CD4-positive, CD25-positive, alpha-beta regulatory T cell (primary cell): ENCODE results near the gene SLC39A7. TPM values are rescaled to one million over a fixed set of nuclear protein-coding genes. Genes with fewer than 3 reads are reported as not detected.

Experiments
- ATAC-seq, 2 donors: fragments of 150-1000 bp; cut with Tn5 transposase; one replicate each; pipeline ENCODE4 v1.10.0; 2021; ENCODE audit warnings: low read depth in 2 of 2, moderate number of reproducible peaks in 2 of 2, moderate library complexity in 1 of 2
- DNase-seq, 3 donors: peaks; one replicate each; pipeline versions ENCODE4 v3.0.0 to v3.0.0-alpha.2; 2012 to 2022; ENCODE audit warnings: mixed read lengths in 1 of 3
- H3K27ac ChIP-seq: one replicate; pipeline ENCODE4 v1.7.0; 2013; ENCODE audit warnings: mild to moderate bottlenecking, low read length; ENCODE audit not compliant: insufficient read depth, poor library complexity, severe bottlenecking
- H3K27me3 ChIP-seq: one replicate; pipeline ENCODE4 v1.7.0; 2013; ENCODE audit warnings: low read length; ENCODE audit not compliant: control insufficient read depth, insufficient read depth
- H3K36me3 ChIP-seq: one replicate; pipeline ENCODE4 v1.7.0; 2013; ENCODE audit warnings: mild to moderate bottlenecking, low read length, moderate library complexity; ENCODE audit not compliant: control insufficient read depth, insufficient read depth
- H3K4me1 ChIP-seq: 2 replicates; pipeline ENCODE4 v1.7.0; 2013; ENCODE audit warnings: mild to moderate bottlenecking, low read length; ENCODE audit not compliant: insufficient read depth, control insufficient read depth, poor library complexity, severe bottlenecking
- H3K4me3 ChIP-seq: one replicate; pipeline ENCODE4 v1.7.0; 2013; ENCODE audit warnings: low read depth, mild to moderate bottlenecking, low read length, moderate library complexity
- H3K9me3 ChIP-seq, 2 experiments: 1 replicate in 1 of 2; 2 replicates in 1 of 2; pipeline ENCODE4 v1.7.0; 2013; ENCODE audit warnings: low read length in 2 of 2, mild to moderate bottlenecking in 1 of 2, moderate library complexity in 1 of 2; ENCODE audit not compliant: control insufficient read depth in 2 of 2
- H3K27ac Mint-ChIP-seq, 3 donors: one replicate each; pipeline ENCODE4 v1.8.0; 2020 to 2022; ENCODE audit warnings: mild to moderate bottlenecking in 3 of 3, mixed read lengths in 3 of 3, moderate library complexity in 2 of 3
- H3K27me3 Mint-ChIP-seq: one replicate; pipeline ENCODE4 v1.8.0; 2022; ENCODE audit warnings: mild to moderate bottlenecking, mixed read lengths
- H3K36me3 Mint-ChIP-seq: one replicate; pipeline ENCODE4 v1.8.0; 2020; ENCODE audit warnings: mixed read lengths
- H3K4me1 Mint-ChIP-seq, 4 donors: one replicate each; pipeline ENCODE4 v1.8.0; 2020 to 2022; ENCODE audit warnings: mixed read lengths in 4 of 4, mild to moderate bottlenecking in 1 of 4
- H3K4me3 Mint-ChIP-seq, 4 donors: one replicate each; pipeline ENCODE4 v1.8.0; 2020 to 2022; ENCODE audit warnings: mild to moderate bottlenecking in 4 of 4, mixed read lengths in 4 of 4, moderate library complexity in 3 of 4
- H3K9me3 Mint-ChIP-seq, 7 donors: one replicate each; pipeline ENCODE4 v1.8.0; 2020 to 2022; ENCODE audit warnings: mixed read lengths in 7 of 7, mild to moderate bottlenecking in 3 of 7, moderate library complexity in 2 of 7
- polyA plus RNA-seq, 4 donors: library from polyadenylated mRNA; unstranded; fragments of 300-500 nt; fragmentation: Illumina TruSeq; gene quantifications; one replicate each; pipeline ENCODE4 v1.2.3, GENCODE V29; 2021
- total RNA-seq: library from RNA; stranded (reverse); gene quantifications from one replicate; pipeline ENCODE4 v1.2.3, GENCODE V29; 2022

Gene SLC39A7
- total and polyA plus RNA-seq, 5 donors from 2014 or later: 11.4 to 27.3 (median 24.1) TPM

- DNase-seq (peak in 1 of 3 donors; percentile 37), ATAC-seq (no peak)
- H3K27me3 Mint-ChIP-seq: peaks cover under 1% of the 10 kb centered on the region
- H3K4me3 Mint-ChIP-seq: peak overlapping the region; percentile 92 to 100 (median 96)
- H3K4me3 ChIP-seq: peak overlapping the region; percentile 44
- H3K4me1 Mint-ChIP-seq: peaks cover 18 to 78% (median 51%) of the 10 kb centered on the region in 4 donors
- peak overlapping the region; percentile 87 to 91 (median 89) for H3K27ac Mint-ChIP-seq
- peak overlapping the region; percentile 69 for H3K27ac ChIP-seq
- peaks cover 28% of the 10 kb centered on the region for H3K36me3 ChIP-seq
- no peaks in the 10 kb centered on the region for H3K27me3 ChIP-seq
- peaks cover 54% of the 10 kb centered on the region for H3K4me1 ChIP-seq
- H3K9me3 ChIP-seq: no peaks in the 10 kb centered on the region
- H3K9me3 Mint-ChIP-seq: peaks cover 0 to 3% (median 0%) of the 10 kb centered on the region in 7 donors
- H3K36me3 Mint-ChIP-seq: peaks cover 25% of the 10 kb centered on the region
Observed at GRCh38 chr6:33205191-33206026, 4.7 kb downstream of the SLC39A7 start.

GRCh38 chr6:33206027-33206863 lies 5.6 kb downstream of the SLC39A7 start:
- ATAC-seq (no peak), DNase-seq (no peak)
- H3K36me3 Mint-ChIP-seq: peaks cover 26% of the 10 kb centered on the region
- H3K27ac ChIP-seq: no peak overlapping the region
- H3K9me3 Mint-ChIP-seq: peaks cover 0 to 3% (median 0%) of the 10 kb centered on the region in 7 donors
- no peaks in the 10 kb centered on the region for H3K9me3 ChIP-seq
- H3K4me3 Mint-ChIP-seq: peak overlapping the region; percentile 92 to 100 (median 96)
- no peaks in the 10 kb centered on the region for H3K27me3 ChIP-seq
- H3K27ac Mint-ChIP-seq: peak overlapping the region; percentile 76 to 89 (median 87)
- peaks cover 14 to 73% (median 51%) of the 10 kb centered on the region in 4 donors for H3K4me1 Mint-ChIP-seq
- peaks cover 50% of the 10 kb centered on the region for H3K4me1 ChIP-seq
- H3K36me3 ChIP-seq: peaks cover 31% of the 10 kb centered on the region
- no peak overlapping the region for H3K4me3 ChIP-seq
- peaks cover 5% of the 10 kb centered on the region for H3K27me3 Mint-ChIP-seq

GRCh38 chr6:33206864-33207551 lies 6.3 kb downstream of the SLC39A7 start:
- Histone ChIP-seq H3K36me3 (peaks cover 33% of the 10 kb centered on the region), H3K27me3 (no peaks in the 10 kb centered on the region), H3K27ac (no peak overlapping the region), H3K9me3 (no peaks in the 10 kb centered on the region), H3K4me3 (no peak overlapping the region), H3K4me1 (peaks cover 42% of the 10 kb centered on the region)
- Mint-ChIP-seq H3K9me3 (peaks cover 0 to under 1% (median 0%) of the 10 kb centered on the region in 7 donors), H3K27me3 (peaks cover 7% of the 10 kb centered on the region), H3K36me3 (peaks cover 28% of the 10 kb centered on the region), H3K4me3 (peak overlapping the region in 3 of 4 donors; percentile 56 to 98 (median 95)), H3K27ac (peak overlapping the region in 1 of 3 donors; percentile 88), H3K4me1 (peaks cover 14 to 67% (median 46%) of the 10 kb centered on the region in 4 donors)
- no peak for DNase-seq
- no peak for ATAC-seq

GRCh38 chr6:33207552-33208090 lies 7.0 kb downstream of the SLC39A7 start:
- Histone ChIP-seq H3K4me1 (peaks cover 40% of the 10 kb centered on the region), H3K9me3 (no peaks in the 10 kb centered on the region), H3K27me3 (no peaks in the 10 kb centered on the region), H3K4me3 (peak overlapping the region; percentile 78), H3K36me3 (peaks cover 30% of the 10 kb centered on the region), H3K27ac (peak overlapping the region; percentile 90)
- no peak for DNase-seq
- peak overlapping the region; percentile 88 to 95 (median 92) for H3K4me3 Mint-ChIP-seq
- peaks cover 0 to 5% (median 0%) of the 10 kb centered on the region in 7 donors for H3K9me3 Mint-ChIP-seq
- H3K36me3 Mint-ChIP-seq: peaks cover 34% of the 10 kb centered on the region
- H3K27me3 Mint-ChIP-seq: peaks cover 13% of the 10 kb centered on the region
- ATAC-seq: no peak
- peak overlapping the region; percentile 87 to 92 (median 88) for H3K27ac Mint-ChIP-seq
- H3K4me1 Mint-ChIP-seq: peaks cover 14 to 67% (median 43%) of the 10 kb centered on the region in 4 donors

GRCh38 chr6:33208091-33208967 lies 7.7 kb downstream of the SLC39A7 start, which contains the start of gene RING1:
TSS of gene RING1 (plus strand) at chr6:33208500. CDS start at chr6:33208823, 323 bp downstream.
- peak within 1 kb of the TSS; percentile 88 to 97 (median 94) for H3K4me3 Mint-ChIP-seq
- Histone ChIP-seq H3K27me3 (no peaks in the 10 kb centered on the region), H3K4me1 (peaks cover 47% of the 10 kb centered on the region), H3K9me3 (no peaks in the 10 kb centered on the region), H3K36me3 (peaks cover 23% of the 10 kb centered on the region), H3K4me3 (peak within 1 kb of the TSS; percentile 80), H3K27ac (peak within 1 kb of the TSS; percentile 90)
- DNase-seq: peak; percentile 87 to 89 (median 88)
- H3K27ac Mint-ChIP-seq: peak within 1 kb of the TSS; percentile 88 to 97 (median 95)
- H3K9me3 Mint-ChIP-seq: peaks cover 0 to 7% (median 0%) of the 10 kb centered on the region in 7 donors
- peaks cover 20% of the 10 kb centered on the region for H3K27me3 Mint-ChIP-seq
- H3K4me1 Mint-ChIP-seq: peaks cover 14 to 67% (median 43%) of the 10 kb centered on the region in 4 donors
- peaks cover 27% of the 10 kb centered on the region for H3K36me3 Mint-ChIP-seq
- peak; percentile 62 to 67 for ATAC-seq

- Mint-ChIP-seq H3K27ac (peak overlapping the region in 1 of 3 donors; percentile 88), H3K4me1 (peaks cover 14 to 65% (median 44%) of the 10 kb centered on the region in 4 donors), H3K9me3 (peaks cover 0 to 7% (median 0%) of the 10 kb centered on the region in 7 donors), H3K27me3 (peaks cover 33% of the 10 kb centered on the region), H3K4me3 (peak overlapping the region; percentile 83 to 95 (median 90)), H3K36me3 (peaks cover 25% of the 10 kb centered on the region)
- Histone ChIP-seq H3K9me3 (no peaks in the 10 kb centered on the region), H3K4me3 (no peak overlapping the region), H3K27me3 (peaks cover 8% of the 10 kb centered on the region), H3K36me3 (peaks cover 18% of the 10 kb centered on the region), H3K27ac (no peak overlapping the region), H3K4me1 (peaks cover 43% of the 10 kb centered on the region)
- DNase-seq (no peak), ATAC-seq (no peak)
Observed at GRCh38 chr6:33209856-33210255, 9.2 kb downstream of the SLC39A7 start.
